ENCODE results near the gene STAC.
A peak's percentile ranks its signal among the peaks of the same experiment; 100 is the strongest.
"Not testable (repeated sequence)": the region's sequence is repeated elsewhere in the genome, so short reads cannot be mapped to it uniquely, and the experiment has no call there.

The STAC gene

DNA sequence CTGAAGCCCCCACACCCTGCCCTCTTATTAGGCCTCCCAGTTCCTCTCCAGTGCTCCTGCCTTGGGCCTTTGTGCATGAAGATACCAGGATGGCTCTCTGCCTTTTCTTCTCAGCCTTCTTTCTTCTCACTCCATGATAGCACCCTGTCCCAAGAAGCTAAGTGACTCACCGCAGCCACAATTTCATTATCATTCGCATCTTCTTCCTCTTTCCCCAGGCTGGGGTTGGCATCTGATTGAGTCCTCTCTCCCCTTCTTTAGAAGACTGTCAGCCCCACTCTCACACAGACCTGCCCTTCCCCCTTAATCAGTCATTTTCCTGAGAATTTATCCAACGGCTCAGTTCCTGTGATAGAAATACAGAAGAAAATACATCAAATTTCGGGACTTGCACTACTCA lies 102.0 kb downstream of the STAC start:
- DNase-seq = no peak

GRCh38 chr3:36482880-36483279 lies 102.6 kb downstream of the STAC start:
- DNase-seq = no peak

DNA sequence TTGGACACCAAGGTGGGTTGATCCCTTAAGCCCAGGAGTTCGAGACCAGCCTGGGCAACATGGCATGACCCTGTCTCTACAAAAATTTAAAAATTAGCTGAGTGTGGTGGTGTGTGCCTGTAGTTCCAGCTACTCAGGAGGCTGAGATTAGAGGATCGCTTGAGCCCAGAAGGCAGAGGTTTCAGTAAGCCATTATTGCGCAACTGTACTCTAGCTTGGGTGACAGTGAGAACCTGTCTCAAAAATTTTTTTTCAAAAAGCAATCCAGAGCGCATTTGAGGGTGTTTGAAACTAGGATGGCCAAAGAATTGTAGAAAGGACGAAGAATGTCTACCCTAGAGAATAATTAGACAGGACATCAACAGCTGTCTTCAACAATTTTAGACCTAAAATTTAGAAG lies 103.4 kb downstream of the STAC start:
- DNase-seq = no peak

GRCh38 chr3:36484386-36484785 lies 104.1 kb downstream of the STAC start:
- DNase-seq = no peak

DNA sequence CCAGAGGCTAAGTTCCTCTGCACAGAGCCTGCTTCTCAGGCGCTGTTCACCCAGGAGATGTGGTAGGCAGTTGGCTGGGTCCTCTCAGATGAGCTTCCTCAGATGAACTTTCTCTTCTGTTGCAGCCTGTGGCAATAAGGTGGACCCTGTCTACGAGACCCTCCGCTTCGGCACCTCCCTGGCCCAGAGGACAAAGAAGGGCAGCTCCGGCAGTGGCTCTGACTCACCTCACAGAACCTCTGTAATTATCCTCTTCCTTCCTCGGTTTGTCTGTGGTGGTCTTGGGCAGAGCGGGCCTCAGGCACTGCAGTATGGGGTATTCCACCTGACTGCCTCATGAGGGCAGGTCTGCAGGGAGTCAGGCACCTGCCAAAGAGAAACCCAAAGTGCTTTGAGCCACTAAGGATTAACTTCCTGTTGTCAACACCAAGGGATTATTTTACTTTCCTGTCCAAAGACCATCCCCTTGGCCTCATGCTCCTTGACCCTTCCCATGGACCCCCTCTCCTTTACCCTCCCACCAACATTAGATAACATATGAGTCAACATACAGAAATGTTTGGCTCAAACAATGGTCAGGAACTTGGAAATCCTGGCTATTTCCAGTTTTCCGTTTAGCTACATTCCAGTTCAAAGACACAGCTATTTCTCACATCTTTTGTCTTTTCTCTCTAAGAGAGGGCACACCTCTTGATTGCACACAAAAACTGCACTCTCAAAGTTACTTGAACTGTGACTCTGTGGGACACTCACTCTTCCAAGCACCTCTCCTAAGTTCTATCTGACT lies 105.9 kb downstream of the STAC start:
- no peak for DNase-seq

GRCh38 chr3:36487616-36488015 lies 107.3 kb downstream of the STAC start:
- DNase-seq = no peak

- DNase-seq = no peak
Observed at GRCh38 chr3:36488077-36488789, 107.9 kb downstream of the STAC start.

- DNase-seq = no peak
Observed at GRCh38 chr3:36489101-36489500, 108.8 kb downstream of the STAC start.

GRCh38 chr3:36489679-36490425 lies 109.5 kb downstream of the STAC start:
- DNase-seq = no peak

DNA sequence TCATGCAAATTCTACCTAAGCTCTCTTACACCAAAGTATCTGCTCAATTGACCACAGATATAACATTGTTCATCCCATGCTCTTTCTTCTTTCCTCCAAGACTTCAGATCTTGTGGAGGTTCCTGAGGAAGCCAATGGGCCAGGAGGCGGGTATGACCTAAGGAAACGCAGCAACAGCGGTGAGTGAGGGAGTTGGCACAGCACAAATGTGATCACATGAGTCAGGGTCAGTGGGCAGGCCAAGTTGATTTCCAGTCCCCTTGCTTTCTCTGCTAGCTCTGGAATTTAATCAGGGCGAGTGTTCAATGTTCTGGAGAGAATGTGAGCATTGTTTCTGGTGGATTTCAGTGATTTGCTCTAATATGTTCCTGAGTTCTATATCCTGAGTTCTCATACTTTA lies 112.7 kb downstream of the STAC start:
- no peak for DNase-seq

DNA sequence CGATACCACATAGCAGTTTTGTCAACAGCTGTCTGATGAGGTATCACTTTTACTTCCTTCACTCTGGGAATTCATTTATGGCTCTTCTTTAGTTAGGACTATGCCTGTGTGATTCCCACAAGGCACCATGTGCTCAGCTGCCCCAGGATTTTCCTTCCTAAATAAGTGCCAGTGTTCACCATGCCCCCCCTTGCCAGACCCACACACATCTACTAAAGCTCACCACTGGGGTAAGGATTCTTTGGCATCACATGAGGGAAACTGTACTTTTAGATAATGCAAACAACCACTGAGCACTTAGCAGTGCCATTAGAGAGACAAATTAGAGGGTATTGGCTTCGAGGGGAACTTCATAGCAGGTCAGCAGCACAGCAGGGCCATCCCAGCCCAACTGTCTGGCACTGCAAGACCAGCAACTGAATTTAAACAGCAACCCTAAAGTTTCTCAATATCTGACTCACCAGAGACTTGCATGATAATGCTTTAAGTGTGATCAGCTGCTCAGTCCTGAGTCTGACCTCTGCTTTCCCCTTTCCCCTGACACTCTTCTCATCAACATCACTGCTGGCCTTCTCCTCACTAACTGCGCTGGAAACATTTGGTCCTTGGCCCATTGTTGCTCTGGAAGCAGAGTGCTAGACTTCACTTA lies 114.3 kb downstream of the STAC start:
- DNase-seq = peak; percentile 46

DNA sequence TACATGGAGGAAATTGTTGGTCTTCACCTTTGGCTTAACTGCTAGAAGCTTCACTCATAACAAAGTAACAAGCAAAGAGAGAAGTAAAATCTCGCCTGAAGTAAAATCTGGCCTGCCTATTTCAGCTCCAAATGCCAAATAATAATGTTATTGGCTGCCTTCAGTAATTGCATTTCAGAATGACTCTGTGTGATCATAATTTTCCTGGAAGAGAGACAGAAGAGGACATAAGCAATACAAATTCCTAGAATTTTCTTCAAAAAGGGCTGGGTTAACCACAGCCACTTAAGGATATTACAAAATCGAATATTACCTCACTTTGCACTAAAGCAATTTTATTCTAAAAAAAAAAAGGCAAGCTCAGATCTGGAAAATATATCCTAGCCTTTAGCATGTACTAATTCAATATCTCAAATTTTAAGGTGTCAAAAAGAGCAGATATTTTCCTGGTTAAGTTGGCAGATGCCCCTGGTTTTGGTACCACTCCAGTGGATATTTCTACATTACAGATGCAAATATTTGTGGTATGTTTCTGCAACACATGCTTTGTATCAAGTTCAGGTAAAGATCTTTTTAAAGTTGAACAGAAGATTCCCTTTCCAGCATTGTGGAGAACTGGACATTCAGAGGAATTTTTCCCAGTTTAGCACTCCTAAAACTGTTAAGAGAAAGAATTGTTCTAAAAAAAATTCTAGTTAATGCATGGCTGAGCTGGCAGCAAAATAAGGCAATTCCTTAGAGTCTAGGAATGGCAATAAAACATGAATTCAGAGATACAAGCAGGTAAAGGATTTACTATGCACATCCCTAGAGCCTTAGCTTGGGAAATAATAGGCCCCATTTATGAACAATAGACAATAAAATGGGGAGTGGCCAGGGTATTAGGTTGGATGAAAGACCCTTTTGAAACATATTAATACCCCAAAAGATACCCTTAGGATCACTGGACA lies 116.7 kb downstream of the STAC start:
- no peak for DNase-seq

- DNase-seq = not testable (repeated sequence)
Observed at GRCh38 chr3:36500053-36500452, 119.7 kb downstream of the STAC start.

GRCh38 chr3:36501616-36502015 lies 121.3 kb downstream of the STAC start:
- no peak for DNase-seq

DNA sequence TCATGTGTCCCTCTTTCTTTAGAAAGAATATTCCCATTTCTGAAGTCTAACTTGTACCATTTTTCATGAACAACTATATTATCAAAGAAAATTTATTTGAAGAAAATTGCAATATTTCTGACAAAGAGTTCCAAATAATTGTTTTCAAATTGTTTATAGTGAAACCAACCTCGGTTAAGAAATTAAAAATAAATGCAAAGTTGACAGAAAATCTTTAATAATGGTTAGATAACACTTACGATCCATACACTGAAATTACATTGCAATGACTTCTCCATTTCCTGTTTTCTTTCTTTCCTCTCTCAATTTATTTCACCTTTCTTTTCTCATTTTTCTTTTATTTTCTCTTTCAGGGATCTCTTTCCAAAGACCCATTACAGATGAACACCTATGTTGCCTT lies 125.1 kb downstream of the STAC start:
- no peak for DNase-seq

- no peak for DNase-seq
Observed at GRCh38 chr3:36511791-36512486, 131.6 kb downstream of the STAC start.

- DNase-seq = no peak
Observed at GRCh38 chr3:36512555-36512954, 132.3 kb downstream of the STAC start.

GRCh38 chr3:36514171-36514570 lies 133.9 kb downstream of the STAC start:
- DNase-seq = no peak

DNA sequence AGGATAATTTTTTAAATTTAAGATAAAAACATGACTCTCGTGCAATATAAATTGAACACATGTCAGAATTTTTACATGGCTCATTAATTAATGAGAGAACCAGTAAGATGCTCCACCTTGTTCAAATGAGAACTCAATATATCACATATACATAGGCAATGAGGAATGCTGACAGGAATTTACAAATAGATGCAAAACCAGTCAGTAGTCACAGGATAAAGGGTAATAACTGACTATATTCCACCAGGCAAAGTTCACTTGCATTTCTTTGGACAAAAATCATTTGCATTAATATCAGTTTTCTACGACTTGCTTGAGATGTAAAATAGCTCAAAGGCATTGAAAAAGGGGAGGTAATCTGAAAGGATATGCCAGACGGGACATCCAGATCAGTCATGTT lies 139.4 kb downstream of the STAC start:
- no peak for DNase-seq

- DNase-seq = no peak
Observed at GRCh38 chr3:36520241-36521006, 140.1 kb downstream of the STAC start.

- DNase-seq = no peak
Observed at GRCh38 chr3:36521007-36521379, 140.7 kb downstream of the STAC start.

Measured in left hindlimb (tissue), 1 donor.